Measurements from ENCODE around the gene TIGD2. TPM values are rescaled to one million over a fixed set of nuclear protein-coding genes. Genes with fewer than 3 reads are reported as not detected.

TIGD2 gene
- total RNA-seq, 4 donors from 2014 or later = 2.1 to 2.5 (median 2.4) TPM

DNA sequence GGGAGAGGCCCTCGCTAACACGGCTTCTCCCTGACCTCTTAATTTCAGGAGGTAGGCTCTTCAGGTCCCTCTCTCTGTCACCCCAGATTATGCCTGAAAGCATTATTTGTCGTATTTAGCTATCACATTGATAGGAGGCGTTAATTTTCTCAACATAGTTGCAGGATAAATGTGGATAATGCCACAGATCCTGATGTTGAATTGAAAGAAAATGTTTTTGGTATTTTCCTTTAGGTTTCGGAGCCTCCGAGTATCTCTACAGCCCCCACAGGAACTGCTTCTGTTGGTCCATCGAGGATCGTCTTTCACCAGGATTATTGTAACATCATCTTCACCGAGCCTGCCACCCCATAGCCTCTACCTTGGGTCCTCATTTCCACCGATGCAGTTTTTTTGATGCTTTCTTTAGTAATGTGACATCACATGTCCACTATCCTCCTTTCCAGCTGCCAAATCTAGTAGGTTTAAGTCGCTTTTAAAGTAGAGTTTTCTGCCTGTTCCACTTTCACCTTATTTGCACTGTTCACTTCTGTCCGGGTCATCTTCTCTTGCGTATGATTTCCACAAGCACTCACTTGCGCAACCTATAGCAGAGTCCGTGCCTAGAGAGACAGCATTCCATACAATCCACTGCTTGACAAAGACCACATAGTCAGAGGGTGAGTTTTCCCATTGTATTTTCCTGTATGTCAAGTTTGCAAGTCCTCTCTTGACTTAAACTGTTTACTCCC is 665 bp downstream of the TIGD2 start:
- peak overlapping the region; percentile 82 to 86 (median 86) for H3K27ac ChIP-seq (replicated peaks in 1 of 4)
- intact Hi-C loops (cut with DNase I) = loop anchor here (1.0 to 5.0 kb wide), 2 partner anchors 58 to 290 kb away; no protein-coding TSS in a partner anchor
- peaks cover 15 to 20% (median 18%) of the 10 kb centered on the region in 4 donors for H3K4me1 ChIP-seq
- no peaks in the 10 kb centered on the region for H3K27me3 ChIP-seq
- TF ChIP-seq POLR2A (IDR thresholded peaks at IDR 0.05; ENCODE audit: low read depth) = no peak
- no peak for TF ChIP-seq EP300 (IDR thresholded peaks at IDR 0.05)
- TF ChIP-seq, protein P1, sequence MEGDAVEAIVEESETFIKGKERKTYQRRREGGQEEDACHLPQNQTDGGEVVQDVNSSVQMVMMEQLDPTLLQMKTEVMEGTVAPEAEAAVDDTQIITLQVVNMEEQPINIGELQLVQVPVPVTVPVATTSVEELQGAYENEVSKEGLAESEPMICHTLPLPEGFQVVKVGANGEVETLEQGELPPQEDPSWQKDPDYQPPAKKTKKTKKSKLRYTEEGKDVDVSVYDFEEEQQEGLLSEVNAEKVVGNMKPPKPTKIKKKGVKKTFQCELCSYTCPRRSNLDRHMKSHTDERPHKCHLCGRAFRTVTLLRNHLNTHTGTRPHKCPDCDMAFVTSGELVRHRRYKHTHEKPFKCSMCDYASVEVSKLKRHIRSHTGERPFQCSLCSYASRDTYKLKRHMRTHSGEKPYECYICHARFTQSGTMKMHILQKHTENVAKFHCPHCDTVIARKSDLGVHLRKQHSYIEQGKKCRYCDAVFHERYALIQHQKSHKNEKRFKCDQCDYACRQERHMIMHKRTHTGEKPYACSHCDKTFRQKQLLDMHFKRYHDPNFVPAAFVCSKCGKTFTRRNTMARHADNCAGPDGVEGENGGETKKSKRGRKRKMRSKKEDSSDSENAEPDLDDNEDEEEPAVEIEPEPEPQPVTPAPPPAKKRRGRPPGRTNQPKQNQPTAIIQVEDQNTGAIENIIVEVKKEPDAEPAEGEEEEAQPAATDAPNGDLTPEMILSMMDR (IDR thresholded peaks at IDR 0.05) = no peak
- peak; percentile 18 to 42 for TF ChIP-seq POLR2AphosphoS5 (IDR thresholded peaks at IDR 0.05)
- no peaks in the 10 kb centered on the region for H3K9me3 ChIP-seq
- H3K36me3 ChIP-seq = no peaks in the 10 kb centered on the region
- 27% methylated on average over 15 of the region's 15 CpGs for WGBS
- DNase-seq (ENCODE audit: extremely low spot score) = no peak
- H3K4me3 ChIP-seq = peak overlapping the region; percentile 88 to 92 (median 90)

DNA sequence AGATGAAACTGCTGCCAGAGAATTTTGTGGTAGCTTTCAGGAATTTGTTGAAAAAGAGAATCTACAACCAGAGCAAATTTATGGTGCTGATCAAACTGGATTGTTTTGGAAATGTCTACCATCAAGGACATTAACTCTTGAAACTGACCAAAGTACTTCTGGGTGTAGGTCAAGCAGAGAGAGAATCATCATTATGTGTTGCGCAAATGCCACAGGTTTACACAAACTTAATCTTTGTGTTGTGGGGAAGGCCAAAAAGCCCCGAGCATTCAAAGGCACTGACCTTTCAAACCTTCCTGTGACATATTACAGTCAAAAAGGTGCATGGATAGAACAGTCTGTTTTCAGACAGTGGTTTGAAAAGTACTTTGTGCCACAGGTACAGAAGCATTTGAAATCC is 2.1 kb downstream of the TIGD2 start:
- Histone ChIP-seq H3K27ac (replicated peaks in 1 of 4) (no peak overlapping the region), H3K4me1 (peaks cover 15 to 20% (median 18%) of the 10 kb centered on the region in 4 donors), H3K9me3 (no peaks in the 10 kb centered on the region), H3K36me3 (no peaks in the 10 kb centered on the region), H3K27me3 (no peaks in the 10 kb centered on the region), H3K4me3 (no peak overlapping the region)
- TF ChIP-seq POLR2A (IDR thresholded peaks at IDR 0.05; ENCODE audit: low read depth) (no peak), POLR2AphosphoS5 (IDR thresholded peaks at IDR 0.05) (no peak), EP300 (IDR thresholded peaks at IDR 0.05) (no peak)
- TF ChIP-seq, protein P1 (IDR thresholded peaks at IDR 0.05) = no peak
- no peak for DNase-seq (ENCODE audit: extremely low spot score)
- WGBS = 92% methylated on average over 2 of the region's 2 CpGs
- intact Hi-C loops (cut with DNase I) = loop anchor here (5.0 kb wide), 1 partner anchor 291 kb away; no protein-coding TSS in a partner anchor

DNA sequence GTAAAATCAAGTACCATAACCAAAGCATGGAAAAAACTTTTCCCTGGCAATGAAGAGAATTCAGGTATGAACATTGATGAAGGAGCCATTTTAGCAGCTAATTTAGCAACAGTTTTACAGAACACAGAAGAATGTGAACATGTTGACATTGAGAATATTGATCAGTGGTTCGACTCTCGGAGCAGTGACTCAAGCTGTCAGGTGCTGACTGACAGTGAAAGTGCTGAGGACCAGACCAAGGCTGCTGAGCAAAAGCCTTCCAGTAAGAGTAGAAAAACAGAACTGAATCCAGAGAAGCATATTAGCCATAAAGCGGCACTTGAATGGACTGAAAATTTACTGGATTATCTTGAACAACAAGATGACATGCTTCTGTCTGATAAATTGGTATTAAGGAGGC is 2.8 kb downstream of the TIGD2 start:
- DNase-seq (ENCODE audit: extremely low spot score) = no peak
- WGBS = 97% methylated on average over 3 of the region's 3 CpGs
- Histone ChIP-seq H3K9me3 (no peaks in the 10 kb centered on the region), H3K4me3 (no peak overlapping the region), H3K27ac (replicated peaks in 1 of 4) (no peak overlapping the region), H3K4me1 (peaks cover 15 to 20% (median 18%) of the 10 kb centered on the region in 4 donors), H3K27me3 (no peaks in the 10 kb centered on the region), H3K36me3 (no peaks in the 10 kb centered on the region)
- no peak for TF ChIP-seq POLR2A (IDR thresholded peaks at IDR 0.05; ENCODE audit: low read depth)
- TF ChIP-seq, protein P1 (IDR thresholded peaks at IDR 0.05) = no peak
- TF ChIP-seq POLR2AphosphoS5 (IDR thresholded peaks at IDR 0.05) = no peak
- TF ChIP-seq EP300 (IDR thresholded peaks at IDR 0.05) = no peak
- intact Hi-C loops (cut with DNase I) = loop anchor here (5.0 kb wide), 1 partner anchor 292 kb away; no protein-coding TSS in a partner anchor

DNA sequence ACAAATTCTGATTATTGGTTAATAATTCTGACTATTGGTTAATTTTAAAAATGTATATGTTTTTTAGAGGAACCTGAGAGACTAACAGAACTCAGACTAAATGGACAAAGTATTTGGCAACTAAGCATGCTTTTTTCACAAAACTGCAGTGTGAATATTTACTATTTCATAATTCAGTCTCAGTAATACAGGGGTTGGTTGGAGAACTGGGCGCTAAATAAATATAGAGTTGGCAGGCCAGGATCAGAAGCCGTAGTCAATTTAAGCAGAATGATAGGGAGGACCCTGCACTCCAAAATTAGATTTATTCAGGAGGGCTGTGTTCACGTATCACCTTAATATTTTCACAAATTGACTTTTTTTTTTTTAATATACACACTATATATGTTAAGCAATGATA is 5.8 kb downstream of the TIGD2 start:
- Histone ChIP-seq H3K27me3 (no peaks in the 10 kb centered on the region), H3K4me1 (peaks cover 4 to 6% (median 5%) of the 10 kb centered on the region in 4 donors), H3K36me3 (no peaks in the 10 kb centered on the region), H3K4me3 (no peak overlapping the region), H3K27ac (replicated peaks in 1 of 4) (no peak overlapping the region), H3K9me3 (no peaks in the 10 kb centered on the region)
- intact Hi-C loops (cut with DNase I) = no loop called here
- no peak for DNase-seq (ENCODE audit: extremely low spot score)
- no peak for TF ChIP-seq EP300 (IDR thresholded peaks at IDR 0.05)
- no peak for TF ChIP-seq POLR2AphosphoS5 (IDR thresholded peaks at IDR 0.05)
- TF ChIP-seq, protein P1 (IDR thresholded peaks at IDR 0.05) = no peak
- no peak for TF ChIP-seq POLR2A (IDR thresholded peaks at IDR 0.05; ENCODE audit: low read depth)
- WGBS = 61% methylated on average over 3 of the region's 3 CpGs

Data from esophagus muscularis mucosa (tissue), 4 donors.